Measurements from ENCODE around the gene SEC24C.

GRCh38 chr10:73780966-73781365, 36.8 kb downstream of the SEC24C start:
- TF ChIP-seq POLR2A (IDR thresholded peaks at IDR 0.05) (no peak), CTCF (IDR thresholded peaks at IDR 0.05) (no peak), POLR2AphosphoS5 (IDR thresholded peaks at IDR 0.05) (no peak), EP300 (IDR thresholded peaks at IDR 0.05) (no peak)

Data from gastroesophageal sphincter (tissue), 3 donors.